Measurements from ENCODE around the gene SPIRE2.
"Not testable (repeated sequence)": the region's sequence is repeated elsewhere in the genome, so short reads cannot be mapped to it uniquely, and the experiment has no call there.

SPIRE2 gene

GRCh38 chr16:89828870-89829629 lies 775 bp downstream of the SPIRE2 start:
- H3K4me2 ChIP-seq (ENCODE audit: low read length), result peak overlapping the region; percentile 91
- H3K4me3 ChIP-seq (ENCODE audit: low read length), result peak overlapping the region; percentile 68
- H3K4me1 ChIP-seq (ENCODE audit: control insufficient read depth, insufficient read depth, low read length), result peaks cover 8% of the 10 kb centered on the region
- no peaks in the 10 kb centered on the region for H3K27me3 ChIP-seq (ENCODE audit: control insufficient read depth, insufficient read depth, low read length)
- peak overlapping the region; percentile 16 for H3K9ac ChIP-seq (ENCODE audit: low read depth, low read length)
- no peaks in the 10 kb centered on the region for H3K36me3 ChIP-seq (ENCODE audit: insufficient read depth, low read length)
- no peaks in the 10 kb centered on the region for H3K9me3 ChIP-seq (replicated peaks; ENCODE audit: low read length)

GRCh38 chr16:89829630-89830437 lies 1.6 kb downstream of the SPIRE2 start:
- H3K4me3 ChIP-seq (ENCODE audit: low read length), result no peak overlapping the region

GRCh38 chr16:89831810-89832328 lies 3.6 kb downstream of the SPIRE2 start:
- Histone ChIP-seq H3K36me3 (ENCODE audit: insufficient read depth, low read length) (no peaks in the 10 kb centered on the region), H3K4me1 (ENCODE audit: control insufficient read depth, insufficient read depth, low read length) (peaks cover 8% of the 10 kb centered on the region), H3K9ac (ENCODE audit: low read depth, low read length) (no peak overlapping the region), H3K9me3 (replicated peaks; ENCODE audit: low read length) (no peaks in the 10 kb centered on the region), H3K4me2 (ENCODE audit: low read length) (no peak overlapping the region), H3K4me3 (ENCODE audit: low read length) (no peak overlapping the region), H3K27me3 (ENCODE audit: control insufficient read depth, insufficient read depth, low read length) (no peaks in the 10 kb centered on the region)

More at GRCh38 chr16:89829630-89830437, 1.6 kb downstream of the SPIRE2 start:
- Histone ChIP-seq H3K4me2 (ENCODE audit: low read length) (peak overlapping the region; percentile 91), H3K36me3 (ENCODE audit: insufficient read depth, low read length) (no peaks in the 10 kb centered on the region), H3K27me3 (ENCODE audit: control insufficient read depth, insufficient read depth, low read length) (no peaks in the 10 kb centered on the region), H3K4me1 (ENCODE audit: control insufficient read depth, insufficient read depth, low read length) (peaks cover 8% of the 10 kb centered on the region), H3K9ac (ENCODE audit: low read depth, low read length) (no peak overlapping the region), H3K9me3 (replicated peaks; ENCODE audit: low read length) (no peaks in the 10 kb centered on the region)

GRCh38 chr16:89833664-89834363 lies 5.5 kb downstream of the SPIRE2 start:
- not testable (repeated sequence) for H3K9me3 ChIP-seq (replicated peaks; ENCODE audit: low read length); H3K9ac ChIP-seq (ENCODE audit: low read depth, low read length); H3K27me3 ChIP-seq (ENCODE audit: control insufficient read depth, insufficient read depth, low read length); H3K4me1 ChIP-seq (ENCODE audit: control insufficient read depth, insufficient read depth, low read length); H3K36me3 ChIP-seq (ENCODE audit: insufficient read depth, low read length); H3K4me3 ChIP-seq (ENCODE audit: low read length); H3K4me2 ChIP-seq (ENCODE audit: low read length)

- H3K4me3 ChIP-seq (ENCODE audit: low read length); H3K4me2 ChIP-seq (ENCODE audit: low read length); H3K36me3 ChIP-seq (ENCODE audit: insufficient read depth, low read length); H3K9me3 ChIP-seq (replicated peaks; ENCODE audit: low read length); H3K9ac ChIP-seq (ENCODE audit: low read depth, low read length); H3K27me3 ChIP-seq (ENCODE audit: control insufficient read depth, insufficient read depth, low read length); H3K4me1 ChIP-seq (ENCODE audit: control insufficient read depth, insufficient read depth, low read length): not testable (repeated sequence)
Observed at GRCh38 chr16:89834813-89835363, 6.6 kb downstream of the SPIRE2 start.

GRCh38 chr16:89836484-89836883 lies 8.2 kb downstream of the SPIRE2 start:
- H3K4me1 ChIP-seq (ENCODE audit: control insufficient read depth, insufficient read depth, low read length); H3K36me3 ChIP-seq (ENCODE audit: insufficient read depth, low read length); H3K4me2 ChIP-seq (ENCODE audit: low read length); H3K9me3 ChIP-seq (replicated peaks; ENCODE audit: low read length); H3K4me3 ChIP-seq (ENCODE audit: low read length); H3K9ac ChIP-seq (ENCODE audit: low read depth, low read length); H3K27me3 ChIP-seq (ENCODE audit: control insufficient read depth, insufficient read depth, low read length): not testable (repeated sequence)

- Histone ChIP-seq H3K36me3 (ENCODE audit: insufficient read depth, low read length) (no peaks in the 10 kb centered on the region), H3K4me2 (ENCODE audit: low read length) (no peak overlapping the region), H3K9ac (ENCODE audit: low read depth, low read length) (no peak overlapping the region), H3K9me3 (replicated peaks; ENCODE audit: low read length) (no peaks in the 10 kb centered on the region), H3K4me1 (ENCODE audit: control insufficient read depth, insufficient read depth, low read length) (peaks cover 8% of the 10 kb centered on the region), H3K4me3 (ENCODE audit: low read length) (no peak overlapping the region), H3K27me3 (ENCODE audit: control insufficient read depth, insufficient read depth, low read length) (no peaks in the 10 kb centered on the region)
Observed at GRCh38 chr16:89837014-89837546, 8.8 kb downstream of the SPIRE2 start.

GRCh38 chr16:89841275-89841674 lies 13.0 kb downstream of the SPIRE2 start:
- H3K27me3 ChIP-seq (ENCODE audit: control insufficient read depth, insufficient read depth, low read length), result no peaks in the 10 kb centered on the region

GRCh38 chr16:89842471-89843408 lies 14.5 kb downstream of the SPIRE2 start:
- H3K9me3 ChIP-seq (replicated peaks; ENCODE audit: low read length), result no peaks in the 10 kb centered on the region
- H3K4me3 ChIP-seq (ENCODE audit: low read length), result no peak overlapping the region
- no peaks in the 10 kb centered on the region for H3K36me3 ChIP-seq (ENCODE audit: insufficient read depth, low read length)
- H3K9ac ChIP-seq (ENCODE audit: low read depth, low read length), result no peak overlapping the region
- peaks cover 6% of the 10 kb centered on the region for H3K4me1 ChIP-seq (ENCODE audit: control insufficient read depth, insufficient read depth, low read length)
- H3K4me2 ChIP-seq (ENCODE audit: low read length), result no peak overlapping the region
- no peaks in the 10 kb centered on the region for H3K27me3 ChIP-seq (ENCODE audit: control insufficient read depth, insufficient read depth, low read length)

More at GRCh38 chr16:89841275-89841674, 13.0 kb downstream of the SPIRE2 start:
- H3K4me2 ChIP-seq (ENCODE audit: low read length), result no peak overlapping the region
- H3K4me3 ChIP-seq (ENCODE audit: low read length), result no peak overlapping the region
- H3K4me1 ChIP-seq (ENCODE audit: control insufficient read depth, insufficient read depth, low read length), result peaks cover 11% of the 10 kb centered on the region
- no peak overlapping the region for H3K9ac ChIP-seq (ENCODE audit: low read depth, low read length)
- no peaks in the 10 kb centered on the region for H3K9me3 ChIP-seq (replicated peaks; ENCODE audit: low read length)
- no peaks in the 10 kb centered on the region for H3K36me3 ChIP-seq (ENCODE audit: insufficient read depth, low read length)

All from skeletal muscle satellite cell (primary cell).